SK-N-MC (cell line): ENCODE measurements around the gene OSBPL10.

Experiments used
- EZH2 ChIP-seq: fragments of 200-600 bp; sonication (generic); IDR thresholded peaks from one replicate; pipeline ENCODE4 v1.6.1; 2017; ENCODE audit warnings: antibody characterized with exemption
- POLR2AphosphoS5 ChIP-seq: IDR thresholded peaks from 2 replicates; pipeline ENCODE4 v1.6.1; 2012; ENCODE audit warnings: mild to moderate bottlenecking, low read depth, low read length, borderline replicate concordance

DNA sequence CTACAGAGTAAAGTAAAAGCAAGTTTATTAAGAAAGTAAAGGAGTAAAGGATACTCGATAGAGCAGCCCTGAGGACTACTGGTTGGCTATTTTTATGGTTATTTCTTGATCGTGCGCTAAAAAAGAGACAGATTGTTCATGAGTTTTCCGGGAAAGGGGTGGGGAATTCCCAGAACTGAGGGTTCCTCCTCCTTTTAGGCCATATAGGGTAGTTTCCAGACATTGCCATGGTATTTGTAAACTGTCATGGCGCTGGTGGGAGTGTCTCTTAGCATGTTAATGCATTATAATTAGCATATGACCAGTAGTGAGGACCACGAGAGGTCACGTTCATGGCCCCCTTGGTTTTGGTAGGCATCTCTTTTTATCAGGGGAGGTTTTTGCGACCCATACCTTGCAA, 213.1 kb downstream of the OSBPL10 start:
- no peak for TF ChIP-seq POLR2AphosphoS5
- no peak for TF ChIP-seq EZH2
